GM19035 (cell line): ENCODE data around the gene IVNS1ABP.

Source experiments
- ATAC-seq: cut with Tn5 transposase; IDR thresholded peaks from one replicate; pipeline ENCODE4 v1.9.1; 2021; ENCODE audit not compliant: unreplicated experiment

The IVNS1ABP gene

GRCh38 chr1:185317034-185317885 is at the start of gene IVNS1ABP:
TSS of gene IVNS1ABP (minus strand) at chr1:185317243. CDS start at chr1:185309493, 7,750 bp downstream.
- ATAC-seq = peak; percentile 72

GRCh38 chr1:185365951-185366350 is 48.9 kb upstream of the IVNS1ABP start:
- ATAC-seq = no peak

- ATAC-seq = peak; percentile 69
Observed at GRCh38 chr1:185364528-185364927, 47.5 kb upstream of the IVNS1ABP start.

GRCh38 chr1:185363205-185363604 is 46.2 kb upstream of the IVNS1ABP start:
- no peak for ATAC-seq

- ATAC-seq = no peak
Observed at GRCh38 chr1:185360714-185361113, 43.7 kb upstream of the IVNS1ABP start.

GRCh38 chr1:185358957-185359356 is 41.9 kb upstream of the IVNS1ABP start:
- ATAC-seq = no peak

GRCh38 chr1:185355947-185356346 is 38.9 kb upstream of the IVNS1ABP start:
- no peak for ATAC-seq

GRCh38 chr1:185353124-185353523 is 36.1 kb upstream of the IVNS1ABP start:
- ATAC-seq = no peak

- no peak for ATAC-seq
Observed at GRCh38 chr1:185351734-185352466, 34.9 kb upstream of the IVNS1ABP start.

GRCh38 chr1:185350027-185350442 is 33.0 kb upstream of the IVNS1ABP start:
- ATAC-seq = no peak

- ATAC-seq = no peak
Observed at GRCh38 chr1:185349556-185349955, 32.5 kb upstream of the IVNS1ABP start.

GRCh38 chr1:185348985-185349384 is 31.9 kb upstream of the IVNS1ABP start:
- ATAC-seq = no peak

- no peak for ATAC-seq
Observed at GRCh38 chr1:185348296-185348695, 31.3 kb upstream of the IVNS1ABP start.

GRCh38 chr1:185345913-185346720 is 29.1 kb upstream of the IVNS1ABP start:
- ATAC-seq = peak; percentile 61

GRCh38 chr1:185343306-185343705 is 26.3 kb upstream of the IVNS1ABP start:
- ATAC-seq = no peak

- no peak for ATAC-seq
Observed at GRCh38 chr1:185342672-185343259, 25.7 kb upstream of the IVNS1ABP start.

- no peak for ATAC-seq
Observed at GRCh38 chr1:185342017-185342416, 25.0 kb upstream of the IVNS1ABP start.

GRCh38 chr1:185341196-185341781 is 24.2 kb upstream of the IVNS1ABP start:
- ATAC-seq = no peak

- ATAC-seq = peak; percentile 96
Observed at GRCh38 chr1:185338719-185339622, 21.9 kb upstream of the IVNS1ABP start.
